SK-N-SH treated with all-trans-retinoic acid at 6 μM for 48 hours (cell line): Measurements from ENCODE around the gene SERPINH1.

Source experiments
- ATAC-seq: fragments of 200-7000 bp; cut with Tn5 transposase; 3 replicates; pipeline ENCODE4 v1.9.1; 2020; ENCODE audit warnings: mild to moderate bottlenecking, moderate library complexity
- ARNTL ChIP-seq: fragments of 450-650 bp; formaldehyde crosslinking; IDR thresholded peaks from 2 replicates; pipeline ENCODE4 v1.5.0; 2020; ENCODE audit warnings: low read depth, mild to moderate bottlenecking, moderate library complexity, borderline replicate concordance
- BACH2 ChIP-seq: fragments of 250-450 bp; sonication (Bioruptor Pico); IDR thresholded peaks from 2 replicates; pipeline ENCODE4 v1.9.0; 2021; ENCODE audit warnings: mild to moderate bottlenecking, borderline replicate concordance
- CSDC2 ChIP-seq: fragments of 250-450 bp; sonication (Bioruptor Pico); IDR thresholded peaks from 2 replicates; pipeline ENCODE4 v1.5.0; 2020; ENCODE audit warnings: mild to moderate bottlenecking, moderate library complexity
- ESRRG ChIP-seq: fragments of 250-450 bp; sonication (Bioruptor Pico); IDR thresholded peaks from 2 replicates; pipeline ENCODE4 v1.6.1; 2021; ENCODE audit warnings: mild to moderate bottlenecking
- GLIS3 ChIP-seq: fragments of 250-450 bp; sonication (Bioruptor Pico); IDR thresholded peaks from 2 replicates; pipeline ENCODE4 v1.5.0; 2020; ENCODE audit warnings: mild to moderate bottlenecking, moderate library complexity
- ISL1 ChIP-seq: fragments of 250-450 bp; sonication (Bioruptor Pico); IDR thresholded peaks from 2 replicates; pipeline ENCODE4 v2.1.2; 2022; ENCODE audit warnings: mild to moderate bottlenecking, moderate library complexity
- PPARA ChIP-seq: fragments of 250-450 bp; sonication (Bioruptor Pico); IDR thresholded peaks from 2 replicates; pipeline ENCODE4 v1.5.0; 2020; ENCODE audit warnings: mild to moderate bottlenecking, borderline replicate concordance
- RARB ChIP-seq: fragments of 250-450 bp; sonication (Bioruptor Pico); IDR thresholded peaks from 2 replicates; pipeline ENCODE4 v1.8.0; 2021; ENCODE audit warnings: mild to moderate bottlenecking, moderate library complexity
- SNAI2 ChIP-seq: fragments of 250-450 bp; sonication (Bioruptor Pico); IDR thresholded peaks from 2 replicates; pipeline ENCODE4 v1.5.0; 2020; ENCODE audit warnings: mild to moderate bottlenecking, moderate library complexity
- TOX ChIP-seq: fragments of 250-450 bp; sonication (Bioruptor Pico); IDR thresholded peaks from 2 replicates; pipeline ENCODE4 v1.8.0; 2021; ENCODE audit warnings: mild to moderate bottlenecking, moderate library complexity, borderline replicate concordance
- ZFP3 ChIP-seq: fragments of 250-450 bp; sonication (Bioruptor Pico); IDR thresholded peaks from 2 replicates; pipeline ENCODE4 v1.5.0; 2020; ENCODE audit warnings: mild to moderate bottlenecking, moderate library complexity
- ZFP30 ChIP-seq: fragments of 450-650 bp; formaldehyde crosslinking; IDR thresholded peaks from 2 replicates; pipeline ENCODE4 v1.5.0; 2022; ENCODE audit warnings: mild to moderate bottlenecking, moderate library complexity
- ZNF565 ChIP-seq: fragments of 450-650 bp; formaldehyde crosslinking; conservative IDR thresholded peaks from 2 replicates; pipeline ENCODE4 v1.5.0; 2020; ENCODE audit warnings: low read depth, mild to moderate bottlenecking, moderate library complexity
- ZNF70 ChIP-seq: fragments of 450-650 bp; formaldehyde crosslinking; IDR thresholded peaks from 2 replicates; pipeline ENCODE4 v1.5.0; 2020; ENCODE audit warnings: mild to moderate bottlenecking, moderate library complexity
- ZNF8 ChIP-seq: fragments of 450-650 bp; formaldehyde crosslinking; IDR thresholded peaks from 2 replicates; pipeline ENCODE4 v1.5.0; 2020; ENCODE audit warnings: mild to moderate bottlenecking, moderate library complexity
- TF ChIP-seq, protein P1 (sequence below): fragments of 250-450 bp; sonication (Bioruptor Pico); IDR thresholded peaks from 2 replicates; pipeline ENCODE4 v1.8.0; 2021; ENCODE audit warnings: low read depth, mild to moderate bottlenecking, moderate library complexity, borderline replicate concordance
- TF ChIP-seq, protein P2 (sequence below): fragments of 250-450 bp; sonication (Bioruptor Pico); IDR thresholded peaks from 2 replicates; pipeline ENCODE4 v1.5.1; 2021; ENCODE audit warnings: mild to moderate bottlenecking, moderate library complexity
- TF ChIP-seq, protein P3 (sequence below): fragments of 250-450 bp; sonication (Bioruptor Pico); IDR thresholded peaks from 2 replicates; pipeline ENCODE4 v1.5.0; 2020; ENCODE audit warnings: mild to moderate bottlenecking, moderate library complexity
- TF ChIP-seq, protein P4 (sequence below): fragments of 250-450 bp; sonication (Bioruptor Pico); IDR thresholded peaks from 2 replicates; pipeline ENCODE4 v1.8.0; 2020; ENCODE audit warnings: mild to moderate bottlenecking, moderate library complexity, borderline replicate concordance

SERPINH1 gene

DNA sequence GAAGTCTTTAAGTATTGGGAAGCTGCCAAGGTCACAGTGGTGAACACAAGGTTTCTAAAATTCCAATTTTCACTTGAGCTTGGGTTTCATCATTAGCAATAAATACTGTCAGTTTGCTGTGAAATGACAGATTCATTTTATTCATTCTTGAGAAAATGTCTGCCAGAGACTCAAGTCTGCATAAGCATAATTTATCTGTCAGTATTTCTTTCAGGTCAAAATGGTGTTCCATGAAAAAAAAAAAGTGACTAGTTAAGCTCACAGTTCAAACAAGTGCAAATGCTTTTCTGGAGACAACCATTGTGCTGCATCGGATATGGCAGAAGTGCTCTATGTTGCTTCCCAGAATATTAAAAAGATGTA is 28.2 kb upstream of the SERPINH1 start:
- TF ChIP-seq ARNTL (CRISPR knock-in tag), result no peak
- TF ChIP-seq, protein P1, sequence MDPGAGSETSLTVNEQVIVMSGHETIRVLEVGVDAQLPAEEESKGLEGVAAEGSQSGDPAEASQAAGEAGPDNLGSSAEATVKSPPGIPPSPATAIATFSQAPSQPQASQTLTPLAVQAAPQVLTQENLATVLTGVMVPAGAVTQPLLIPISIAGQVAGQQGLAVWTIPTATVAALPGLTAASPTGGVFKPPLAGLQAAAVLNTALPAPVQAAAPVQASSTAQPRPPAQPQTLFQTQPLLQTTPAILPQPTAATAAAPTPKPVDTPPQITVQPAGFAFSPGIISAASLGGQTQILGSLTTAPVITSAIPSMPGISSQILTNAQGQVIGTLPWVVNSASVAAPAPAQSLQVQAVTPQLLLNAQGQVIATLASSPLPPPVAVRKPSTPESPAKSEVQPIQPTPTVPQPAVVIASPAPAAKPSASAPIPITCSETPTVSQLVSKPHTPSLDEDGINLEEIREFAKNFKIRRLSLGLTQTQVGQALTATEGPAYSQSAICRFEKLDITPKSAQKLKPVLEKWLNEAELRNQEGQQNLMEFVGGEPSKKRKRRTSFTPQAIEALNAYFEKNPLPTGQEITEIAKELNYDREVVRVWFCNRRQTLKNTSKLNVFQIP, result no peak
- TF ChIP-seq RARB (CRISPR knock-in tag), result no peak
- TF ChIP-seq, all 23 proteins: peak for 0
- no peak for ATAC-seq

DNA sequence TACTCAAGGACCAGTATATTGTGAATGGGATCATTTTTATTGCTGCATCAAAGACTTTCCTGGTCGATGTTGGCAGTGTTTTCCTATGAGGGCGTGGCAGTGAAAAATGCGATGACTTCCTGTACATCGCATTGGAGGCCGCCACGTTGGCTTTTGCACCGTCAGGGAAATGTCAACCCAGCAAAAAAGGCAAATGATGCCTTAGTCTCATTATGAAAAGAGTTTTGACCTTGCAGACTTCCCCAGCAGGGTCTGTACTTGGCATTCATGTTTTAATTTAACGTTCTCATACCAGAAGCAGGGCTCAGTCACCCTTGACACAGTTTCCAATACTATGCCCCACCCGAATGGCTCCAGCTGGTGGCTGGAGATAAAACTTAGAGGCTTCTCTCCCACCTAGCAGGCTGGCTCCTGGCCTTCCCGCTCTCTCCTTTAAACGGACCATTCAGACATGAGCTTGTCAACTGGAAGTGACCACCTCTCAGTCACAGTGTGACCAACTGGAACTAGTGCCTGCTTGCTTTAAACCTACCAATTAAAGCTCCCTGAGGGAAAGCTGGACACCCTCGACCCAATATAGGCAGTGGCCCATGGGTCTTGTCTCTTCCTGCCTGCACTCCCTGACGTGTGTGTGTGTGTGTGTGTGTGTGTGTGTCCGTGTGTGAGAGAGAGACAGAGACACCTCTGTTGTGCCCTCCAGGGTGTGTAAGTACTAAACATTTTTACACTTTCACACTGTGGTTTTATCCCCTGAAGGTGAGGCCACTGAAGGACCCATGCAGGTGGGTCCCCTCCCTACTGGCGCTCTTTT is 27.6 kb upstream of the SERPINH1 start:
- ATAC-seq, result no peak
- TF ChIP-seq ISL1 (CRISPR knock-in tag) (no peak), ZNF70 (CRISPR knock-in tag) (no peak), SNAI2 (CRISPR knock-in tag) (no peak), ZFP30 (CRISPR knock-in tag) (no peak), RARB (CRISPR knock-in tag) (no peak), ESRRG (no peak), TOX (CRISPR knock-in tag) (no peak), CSDC2 (CRISPR knock-in tag) (no peak), GLIS3 (CRISPR knock-in tag) (no peak), PPARA (CRISPR knock-in tag) (no peak), ZNF565 (CRISPR knock-in tag) (no peak), ARNTL (CRISPR knock-in tag) (no peak), ZNF8 (no peak), ZFP3 (CRISPR knock-in tag) (no peak), BACH2 (CRISPR knock-in tag) (no peak)
- TF ChIP-seq, protein P2, sequence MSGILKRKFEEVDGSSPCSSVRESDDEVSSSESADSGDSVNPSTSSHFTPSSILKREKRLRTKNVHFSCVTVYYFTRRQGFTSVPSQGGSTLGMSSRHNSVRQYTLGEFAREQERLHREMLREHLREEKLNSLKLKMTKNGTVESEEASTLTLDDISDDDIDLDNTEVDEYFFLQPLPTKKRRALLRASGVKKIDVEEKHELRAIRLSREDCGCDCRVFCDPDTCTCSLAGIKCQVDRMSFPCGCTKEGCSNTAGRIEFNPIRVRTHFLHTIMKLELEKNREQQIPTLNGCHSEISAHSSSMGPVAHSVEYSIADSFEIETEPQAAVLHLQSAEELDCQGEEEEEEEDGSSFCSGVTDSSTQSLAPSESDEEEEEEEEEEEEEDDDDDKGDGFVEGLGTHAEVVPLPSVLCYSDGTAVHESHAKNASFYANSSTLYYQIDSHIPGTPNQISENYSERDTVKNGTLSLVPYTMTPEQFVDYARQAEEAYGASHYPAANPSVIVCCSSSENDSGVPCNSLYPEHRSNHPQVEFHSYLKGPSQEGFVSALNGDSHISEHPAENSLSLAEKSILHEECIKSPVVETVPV (CRISPR knock-in tag), result no peak
- TF ChIP-seq, protein P1, result no peak
- TF ChIP-seq, protein P3, sequence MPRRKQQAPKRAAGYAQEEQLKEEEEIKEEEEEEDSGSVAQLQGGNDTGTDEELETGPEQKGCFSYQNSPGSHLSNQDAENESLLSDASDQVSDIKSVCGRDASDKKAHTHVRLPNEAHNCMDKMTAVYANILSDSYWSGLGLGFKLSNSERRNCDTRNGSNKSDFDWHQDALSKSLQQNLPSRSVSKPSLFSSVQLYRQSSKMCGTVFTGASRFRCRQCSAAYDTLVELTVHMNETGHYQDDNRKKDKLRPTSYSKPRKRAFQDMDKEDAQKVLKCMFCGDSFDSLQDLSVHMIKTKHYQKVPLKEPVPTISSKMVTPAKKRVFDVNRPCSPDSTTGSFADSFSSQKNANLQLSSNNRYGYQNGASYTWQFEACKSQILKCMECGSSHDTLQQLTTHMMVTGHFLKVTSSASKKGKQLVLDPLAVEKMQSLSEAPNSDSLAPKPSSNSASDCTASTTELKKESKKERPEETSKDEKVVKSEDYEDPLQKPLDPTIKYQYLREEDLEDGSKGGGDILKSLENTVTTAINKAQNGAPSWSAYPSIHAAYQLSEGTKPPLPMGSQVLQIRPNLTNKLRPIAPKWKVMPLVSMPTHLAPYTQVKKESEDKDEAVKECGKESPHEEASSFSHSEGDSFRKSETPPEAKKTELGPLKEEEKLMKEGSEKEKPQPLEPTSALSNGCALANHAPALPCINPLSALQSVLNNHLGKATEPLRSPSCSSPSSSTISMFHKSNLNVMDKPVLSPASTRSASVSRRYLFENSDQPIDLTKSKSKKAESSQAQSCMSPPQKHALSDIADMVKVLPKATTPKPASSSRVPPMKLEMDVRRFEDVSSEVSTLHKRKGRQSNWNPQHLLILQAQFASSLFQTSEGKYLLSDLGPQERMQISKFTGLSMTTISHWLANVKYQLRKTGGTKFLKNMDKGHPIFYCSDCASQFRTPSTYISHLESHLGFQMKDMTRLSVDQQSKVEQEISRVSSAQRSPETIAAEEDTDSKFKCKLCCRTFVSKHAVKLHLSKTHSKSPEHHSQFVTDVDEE (CRISPR knock-in tag), result no peak

DNA sequence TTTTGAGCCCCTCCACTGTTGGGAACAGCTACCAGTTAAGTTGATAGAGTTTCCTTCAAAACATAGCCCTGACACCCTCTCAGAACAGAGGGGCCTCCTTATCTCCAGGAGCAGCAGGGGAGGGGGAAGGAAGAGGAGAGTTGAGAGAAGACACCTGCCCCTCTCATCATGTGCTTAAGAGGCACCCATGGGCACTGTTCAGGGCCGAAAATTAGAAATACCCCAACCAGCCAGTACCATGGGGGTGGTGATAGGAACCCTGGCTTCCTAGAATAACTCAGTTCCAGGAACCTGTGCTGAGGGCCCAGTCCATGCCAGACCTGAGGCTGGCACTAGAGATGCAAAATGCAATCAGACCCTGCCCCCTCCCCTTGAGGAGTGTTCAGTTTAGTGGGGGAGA is 27.0 kb upstream of the SERPINH1 start:
- ATAC-seq, result no peak
- TF ChIP-seq SNAI2 (CRISPR knock-in tag) (no peak), ZNF8 (no peak), RARB (CRISPR knock-in tag) (no peak), BACH2 (CRISPR knock-in tag) (no peak), GLIS3 (CRISPR knock-in tag) (no peak), PPARA (CRISPR knock-in tag) (no peak), ZNF70 (CRISPR knock-in tag) (no peak), TOX (CRISPR knock-in tag) (no peak), ZFP30 (CRISPR knock-in tag) (no peak), CSDC2 (CRISPR knock-in tag) (no peak)
- TF ChIP-seq, protein P4, sequence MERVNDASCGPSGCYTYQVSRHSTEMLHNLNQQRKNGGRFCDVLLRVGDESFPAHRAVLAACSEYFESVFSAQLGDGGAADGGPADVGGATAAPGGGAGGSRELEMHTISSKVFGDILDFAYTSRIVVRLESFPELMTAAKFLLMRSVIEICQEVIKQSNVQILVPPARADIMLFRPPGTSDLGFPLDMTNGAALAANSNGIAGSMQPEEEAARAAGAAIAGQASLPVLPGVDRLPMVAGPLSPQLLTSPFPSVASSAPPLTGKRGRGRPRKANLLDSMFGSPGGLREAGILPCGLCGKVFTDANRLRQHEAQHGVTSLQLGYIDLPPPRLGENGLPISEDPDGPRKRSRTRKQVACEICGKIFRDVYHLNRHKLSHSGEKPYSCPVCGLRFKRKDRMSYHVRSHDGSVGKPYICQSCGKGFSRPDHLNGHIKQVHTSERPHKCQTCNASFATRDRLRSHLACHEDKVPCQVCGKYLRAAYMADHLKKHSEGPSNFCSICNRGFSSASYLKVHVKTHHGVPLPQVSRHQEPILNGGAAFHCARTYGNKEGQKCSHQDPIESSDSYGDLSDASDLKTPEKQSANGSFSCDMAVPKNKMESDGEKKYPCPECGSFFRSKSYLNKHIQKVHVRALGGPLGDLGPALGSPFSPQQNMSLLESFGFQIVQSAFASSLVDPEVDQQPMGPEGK, result no peak
- TF ChIP-seq, protein P3 (CRISPR knock-in tag), result no peak
- TF ChIP-seq, protein P2 (CRISPR knock-in tag), result no peak
- TF ChIP-seq, protein P1, result no peak
